ENCODE measurements around the gene CLDN11.

CLDN11 gene

GRCh38 chr3:170470063-170471016 is 51.7 kb downstream of the CLDN11 start:
- DNase-seq (ENCODE audit: low read depth) = no peak

- no peak for DNase-seq (ENCODE audit: low read depth)
These were observed 52.5 kb downstream of the CLDN11 start for GRCh38 chr3:170471149-170471548.

- no peak for DNase-seq (ENCODE audit: low read depth)
These were observed 54.7 kb downstream of the CLDN11 start for GRCh38 chr3:170473358-170473757.

GRCh38 chr3:170475092-170475685 is 56.5 kb downstream of the CLDN11 start:
- DNase-seq (ENCODE audit: low read depth) = no peak

- no peak for DNase-seq (ENCODE audit: low read depth)
These were observed 57.6 kb downstream of the CLDN11 start for GRCh38 chr3:170476291-170476690.

- DNase-seq (ENCODE audit: low read depth) = no peak
These were observed 58.7 kb downstream of the CLDN11 start for GRCh38 chr3:170477395-170477794.

- no peak for DNase-seq (ENCODE audit: low read depth)
These were observed 61.4 kb downstream of the CLDN11 start for GRCh38 chr3:170480111-170480510.

- no peak for DNase-seq (ENCODE audit: low read depth)
These were observed 63.5 kb downstream of the CLDN11 start for GRCh38 chr3:170482199-170482598.

- no peak for DNase-seq (ENCODE audit: low read depth)
These were observed 65.0 kb downstream of the CLDN11 start for GRCh38 chr3:170483485-170484262.
